Activated T-helper 1 cell treated with anti-CD3 and anti-CD28 coated beads, Interleukin-2, amount 50 U/mL, for 16 hours (primary cell): ENCODE measurements around the gene EDARADD.
"Not testable (repeated sequence)": the region's sequence is repeated elsewhere in the genome, so short reads cannot be mapped to it uniquely, and the experiment has no call there.

ENCODE experiments used
- DNase-seq, 2 donors: peaks; one replicate each; pipeline ENCODE4 v3.0.0-alpha.2; 2020; ENCODE audit warnings: low read depth in 1 of 2, low spot score in 1 of 2

The EDARADD gene

DNA sequence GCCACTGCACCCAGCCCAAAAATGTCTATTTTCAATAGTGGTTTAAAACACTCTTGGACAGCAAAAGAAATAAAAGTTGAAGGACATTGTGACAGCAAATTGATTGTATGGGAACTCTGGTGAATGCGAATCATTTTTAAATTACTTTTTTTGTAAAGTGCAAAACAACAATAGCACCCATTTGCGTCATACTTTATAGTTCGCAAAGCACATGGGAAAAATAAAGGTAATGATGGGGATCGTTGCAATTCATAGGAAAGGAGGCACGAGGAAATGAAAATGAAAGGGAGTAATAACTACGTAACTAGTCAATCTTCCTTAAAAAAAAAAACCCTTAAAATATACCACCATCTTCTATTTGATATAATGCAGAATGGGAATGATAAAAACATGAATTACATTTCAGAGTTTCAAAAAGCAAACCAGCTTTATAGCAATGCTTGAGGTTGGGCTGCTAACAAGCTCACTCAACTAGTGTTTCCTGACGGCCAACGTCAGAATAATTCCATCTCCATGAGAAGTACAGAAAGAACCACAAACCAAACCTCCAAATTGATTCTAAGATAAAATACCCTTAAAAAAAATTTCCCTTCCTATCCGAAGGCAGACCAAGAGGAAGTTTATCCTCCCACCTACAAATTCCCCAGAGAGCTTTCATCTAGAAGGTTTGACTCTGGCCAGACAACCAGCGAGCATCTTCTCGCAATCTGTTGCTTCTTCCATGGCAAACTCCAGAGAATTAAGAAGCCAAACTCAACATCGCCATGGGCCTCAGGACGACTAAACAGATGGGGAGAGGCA lies at the start of gene EDARADD:
TSS of gene EDARADD (plus strand) at position 606 of the 801 bp plus-strand sequence. CDS start at position 765, 159 bp downstream.
- DNase-seq = no peak

DNA sequence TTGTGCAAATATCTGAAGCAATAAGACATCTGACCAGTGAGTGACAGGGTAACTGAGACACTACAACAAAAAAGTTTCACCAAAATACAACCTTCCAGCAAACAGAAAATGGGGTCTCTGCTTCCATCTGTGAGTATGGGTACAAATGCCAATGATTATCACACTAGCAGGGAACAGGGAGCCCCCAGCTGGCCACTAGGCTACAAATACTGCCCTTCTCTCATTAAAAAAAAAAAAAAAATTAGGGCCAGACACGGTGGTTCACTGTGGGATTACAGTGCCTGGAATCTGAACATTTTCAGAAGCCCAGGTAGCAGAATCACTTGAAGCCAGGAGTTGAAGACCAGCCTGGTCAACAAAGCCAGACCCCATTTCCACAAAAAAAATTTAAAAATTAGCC lies 48.4 kb upstream of the EDARADD start:
- no peak for DNase-seq

DNA sequence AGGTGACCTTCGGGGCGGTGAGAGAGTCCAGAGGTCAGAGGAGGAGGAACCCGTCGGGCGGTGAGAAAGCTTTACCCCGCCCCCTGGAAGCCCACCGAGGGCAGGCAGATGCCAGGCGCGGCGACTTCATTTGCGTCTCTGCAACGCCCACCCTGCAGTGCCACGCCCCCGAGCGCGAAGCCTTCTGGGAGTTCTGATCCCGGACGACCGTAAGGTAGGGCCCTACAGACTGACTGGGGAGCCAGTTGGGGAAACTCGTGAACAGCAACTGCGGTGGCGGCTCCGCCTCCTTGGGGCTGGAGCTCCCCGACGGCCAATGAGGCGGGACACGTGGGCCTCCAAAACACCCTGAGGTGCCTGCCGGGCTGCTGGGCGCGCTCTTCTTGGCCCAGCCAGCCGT lies 46.0 kb upstream of the EDARADD start:
- no peak for DNase-seq

- DNase-seq = no peak
These were observed 43.8 kb upstream of the EDARADD start for GRCh38 chr1:236350308-236350707.

DNA sequence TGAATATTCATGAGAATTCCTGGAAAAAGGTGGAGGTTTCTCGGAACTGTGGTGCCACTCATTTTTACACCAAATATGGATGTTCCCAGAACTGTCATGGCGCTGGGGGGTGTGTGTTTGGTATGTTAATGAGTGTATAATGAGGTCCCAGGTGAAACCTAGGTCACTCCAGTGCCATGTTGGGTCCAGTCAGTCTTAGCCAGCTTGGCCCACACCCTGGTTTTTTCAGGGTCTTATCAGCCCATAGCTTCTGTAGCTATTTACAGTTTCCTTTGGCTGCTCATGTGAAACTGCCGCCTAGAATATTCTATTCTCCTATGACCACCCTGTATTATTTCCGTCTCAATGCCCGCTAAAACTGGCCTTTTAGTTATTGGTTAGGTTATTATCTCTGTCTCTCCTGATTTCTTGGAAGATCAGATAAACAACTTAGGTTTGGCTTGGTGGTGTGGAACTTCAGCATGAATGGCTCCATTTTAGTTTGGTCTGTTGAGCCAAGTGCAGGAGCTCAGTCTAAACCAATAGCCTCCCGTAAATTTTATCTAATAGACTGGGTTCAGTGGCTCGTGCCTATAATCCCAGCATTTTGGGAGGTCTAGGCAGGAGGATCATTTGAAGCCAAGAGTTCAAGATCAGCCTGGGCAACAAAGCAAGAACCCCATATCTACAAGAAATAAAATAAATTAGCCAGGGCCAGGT lies 42.1 kb upstream of the EDARADD start:
- no peak for DNase-seq

GRCh38 chr1:236352747-236353146 lies 41.3 kb upstream of the EDARADD start:
- DNase-seq = not testable (repeated sequence)

DNA sequence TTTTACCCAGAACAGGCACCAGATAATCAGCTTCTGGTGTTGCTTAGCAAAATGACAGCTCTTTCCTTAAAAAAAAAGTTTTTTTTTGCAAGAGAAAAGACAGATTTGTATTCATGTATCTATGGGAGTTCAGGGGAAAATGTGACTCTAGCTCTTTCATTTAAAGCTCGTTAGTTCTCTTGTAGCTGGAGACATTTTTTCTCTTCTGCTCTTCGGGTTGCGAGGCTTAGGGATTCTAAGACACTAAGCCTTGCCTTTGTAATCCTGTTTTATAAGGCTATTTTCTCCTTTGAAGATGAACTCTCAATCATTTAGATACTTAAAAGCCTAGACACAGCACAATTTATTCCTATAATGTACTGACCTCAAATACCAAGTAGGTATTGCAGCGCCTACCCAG lies 40.3 kb upstream of the EDARADD start:
- no peak for DNase-seq

- DNase-seq = no peak
These were observed 39.5 kb upstream of the EDARADD start for GRCh38 chr1:236354330-236355147.

GRCh38 chr1:236356141-236356540 lies 37.9 kb upstream of the EDARADD start:
- DNase-seq = no peak

- DNase-seq = no peak
These were observed 32.0 kb upstream of the EDARADD start for GRCh38 chr1:236361909-236362590.

DNA sequence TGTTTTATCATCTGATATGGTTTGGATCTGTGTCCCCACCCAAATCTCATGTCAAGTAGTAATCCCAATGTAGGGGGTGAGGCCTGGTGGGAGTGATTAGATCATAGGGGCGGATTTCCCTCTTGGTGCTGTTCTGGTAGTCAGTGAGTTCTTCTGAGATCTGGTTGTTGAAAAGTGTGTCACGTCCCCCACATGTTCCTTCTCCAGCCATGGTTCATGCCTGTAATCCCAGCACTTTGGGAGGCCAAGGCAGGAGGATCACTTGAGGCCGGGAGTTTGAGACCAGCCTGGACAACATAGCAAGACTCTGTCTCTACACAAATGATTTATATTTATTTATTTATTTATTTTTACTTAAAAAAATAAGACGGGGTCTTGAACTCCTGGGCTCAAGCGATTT lies 30.8 kb upstream of the EDARADD start:
- DNase-seq = no peak

GRCh38 chr1:236365999-236366570 lies 28.0 kb upstream of the EDARADD start:
- DNase-seq = no peak

GRCh38 chr1:236366681-236367080 lies 27.4 kb upstream of the EDARADD start:
- DNase-seq = not testable (repeated sequence)

DNA sequence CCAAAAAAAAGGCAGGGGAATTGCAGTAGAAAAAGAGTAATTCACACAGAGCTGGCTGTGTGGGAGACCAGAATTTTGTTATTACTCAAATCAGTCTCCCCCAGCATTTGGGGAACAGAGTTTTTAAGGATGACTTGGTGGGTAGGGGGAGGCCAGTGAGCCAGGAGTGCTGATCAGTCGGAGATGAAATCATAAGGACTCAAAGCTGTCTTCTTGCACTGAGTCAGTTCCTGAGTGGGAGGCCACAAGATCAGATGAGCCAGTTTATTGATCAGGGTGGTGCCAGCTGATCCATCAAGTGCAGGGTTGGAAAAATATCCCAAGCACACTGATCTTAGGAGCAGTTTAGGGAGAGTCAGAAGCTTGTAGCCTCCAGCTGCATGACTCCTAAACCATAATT lies 23.7 kb upstream of the EDARADD start:
- DNase-seq = no peak

- no peak for DNase-seq
These were observed 23.0 kb upstream of the EDARADD start for GRCh38 chr1:236371083-236371482.

GRCh38 chr1:236377832-236378535 lies 16.1 kb upstream of the EDARADD start:
- no peak for DNase-seq

DNA sequence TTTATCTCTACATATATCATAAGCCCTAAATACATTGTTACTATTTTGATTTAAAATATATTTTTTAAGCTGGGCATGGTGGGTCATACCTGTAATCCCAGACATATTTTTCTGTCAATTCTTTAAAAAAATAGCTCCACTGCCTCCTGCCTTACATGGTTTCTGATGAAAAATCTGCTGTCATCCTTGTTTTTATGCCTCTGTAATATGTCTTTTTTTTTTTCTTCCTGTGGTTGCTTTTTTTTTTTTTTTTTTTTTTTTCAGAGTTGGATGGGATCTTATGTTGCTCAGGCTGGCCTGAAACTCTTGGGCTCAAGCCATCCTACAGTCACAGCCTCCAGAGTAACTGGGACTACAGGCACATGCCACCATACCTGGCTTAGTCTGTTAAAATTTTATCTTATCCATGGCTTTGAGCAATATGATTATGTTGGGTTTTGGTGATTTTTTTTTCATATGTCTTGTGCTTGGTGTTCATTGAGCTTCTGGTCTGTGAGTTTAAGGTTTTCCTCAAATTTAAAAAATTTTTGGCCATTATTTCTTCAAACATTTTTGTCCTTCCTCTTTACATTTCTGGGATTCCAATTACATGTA lies 12.4 kb upstream of the EDARADD start:
- DNase-seq = no peak

DNA sequence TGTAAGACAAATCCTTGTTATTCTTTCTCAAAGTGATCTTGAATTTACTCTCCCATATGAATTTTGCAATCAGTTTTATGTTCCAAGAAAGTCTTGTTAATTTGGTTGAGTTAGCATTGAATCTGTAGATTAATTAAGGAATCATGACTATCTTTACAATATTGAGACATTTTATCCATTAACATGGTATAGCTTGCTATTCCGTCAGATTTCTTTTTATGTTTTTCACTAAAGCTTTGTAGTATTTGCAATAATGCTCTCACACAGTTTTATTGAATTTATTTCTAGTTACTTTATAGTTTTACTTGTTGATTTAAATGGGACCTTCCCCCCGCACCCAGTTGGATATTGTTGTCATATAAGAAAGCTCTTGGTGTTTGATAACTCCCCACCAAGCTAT lies 5.8 kb upstream of the EDARADD start:
- DNase-seq = no peak

DNA sequence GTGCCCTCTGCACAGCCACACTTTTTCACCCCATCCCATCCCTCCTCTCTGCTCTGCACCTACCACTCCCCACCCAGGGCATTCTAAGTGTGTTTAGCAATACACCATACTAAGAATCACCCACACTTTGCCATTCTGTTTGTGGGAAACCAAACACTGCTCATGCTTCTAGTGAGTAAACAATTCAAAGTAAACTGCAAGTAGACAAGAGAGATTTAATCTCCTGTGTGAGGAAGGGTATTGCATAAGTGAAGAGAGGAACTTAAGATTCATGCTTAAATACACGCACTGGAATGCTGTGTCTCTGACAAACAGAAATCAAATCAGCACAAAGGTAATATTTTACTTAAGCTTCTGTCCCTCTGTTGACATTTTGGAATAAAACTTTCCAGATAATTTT lies 4.8 kb upstream of the EDARADD start:
- no peak for DNase-seq

DNA sequence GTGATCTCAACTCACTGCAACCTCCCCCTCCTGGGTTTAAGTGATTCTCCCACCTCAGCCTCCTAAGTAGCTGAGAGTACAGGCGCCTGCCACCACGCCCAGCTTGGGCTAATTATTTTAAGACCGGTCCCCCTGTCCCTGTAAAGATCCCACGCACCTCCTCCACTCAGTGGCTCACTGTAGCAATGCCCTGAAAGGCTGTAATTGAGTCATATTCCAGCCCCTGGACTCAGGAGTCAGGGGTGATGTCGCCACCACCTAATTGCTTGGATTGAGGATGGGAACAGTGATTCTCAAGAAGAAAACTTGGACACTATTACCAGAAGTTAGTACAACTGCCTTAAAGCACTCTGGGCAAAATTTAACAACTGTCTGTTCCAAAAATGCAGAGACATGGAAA lies 3.1 kb upstream of the EDARADD start:
- no peak for DNase-seq
